Measurements from ENCODE around the gene PTPRD. TPM values are rescaled to one million over a fixed set of nuclear protein-coding genes. Genes with fewer than 3 reads are reported as not detected.

PTPRD gene
- total and polyA plus RNA-seq, 2 donors (not counting 1 experiment from before 2014, with no cell fraction given): 0.35 to 4.8 TPM

- no peak for TF ChIP-seq EZH2 (IDR thresholded peaks at IDR 0.05; ENCODE audit: low read length, missing control alignments)
- Histone ChIP-seq H4K20me1 (ENCODE audit: control insufficient read depth, extremely low read depth, insufficient read depth, low read length) (no peaks in the 10 kb centered on the region), H3K4me1 (ENCODE audit: control insufficient read depth, extremely low read depth, insufficient read depth, low read length) (no peaks in the 10 kb centered on the region), H3K27me3 (ENCODE audit: control insufficient read depth, insufficient read depth, low read length) (no peaks in the 10 kb centered on the region), H3K4me3 (replicated peaks in 1 of 4; ENCODE audit: control extremely low read depth in 1 of 4, insufficient read depth in 1 of 4, low read depth in 3 of 4, low read length in 4 of 4) (no peak overlapping the region), H3K4me2 (ENCODE audit: extremely low read depth, insufficient read depth, low read length) (no peak overlapping the region), H3K79me2 (ENCODE audit: control insufficient read depth, insufficient read depth, low read length) (no peaks in the 10 kb centered on the region), H3K27ac (ENCODE audit: insufficient read depth, low read length) (no peak overlapping the region), H2AFZ (ENCODE audit: low read length) (no peak overlapping the region), H3K36me3 (ENCODE audit: control insufficient read depth, insufficient read depth, low read length) (no peaks in the 10 kb centered on the region), H3K9ac (ENCODE audit: insufficient read depth, low read length) (no peak overlapping the region), H3K9me3 (ENCODE audit: control insufficient read depth, insufficient read depth, low read depth, low read length) (no peaks in the 10 kb centered on the region)
- no peak for DNase-seq (ENCODE audit: low read depth in 2 of 2)
These were observed 2038.0 kb downstream of the PTPRD start for GRCh38 chr9:8574846-8575245.

GRCh38 chr9:8572209-8572608 lies 2040.6 kb downstream of the PTPRD start:
- H3K36me3 ChIP-seq (ENCODE audit: control insufficient read depth, insufficient read depth, low read length): no peaks in the 10 kb centered on the region
- no peak overlapping the region for H3K4me3 ChIP-seq (replicated peaks in 1 of 4; ENCODE audit: control extremely low read depth in 1 of 4, insufficient read depth in 1 of 4, low read depth in 3 of 4, low read length in 4 of 4)
- no peak overlapping the region for H3K27ac ChIP-seq (ENCODE audit: insufficient read depth, low read length)
- no peaks in the 10 kb centered on the region for H3K27me3 ChIP-seq (ENCODE audit: control insufficient read depth, insufficient read depth, low read length)
- TF ChIP-seq CTCF (conservative IDR thresholded peaks at IDR 0.05 in 1 of 2, IDR thresholded peaks at IDR 0.05 in 1 of 2; ENCODE audit: low read depth in 1 of 2, low read length in 2 of 2) (no peak), EZH2 (IDR thresholded peaks at IDR 0.05; ENCODE audit: low read length, missing control alignments) (no peak)
- H3K4me2 ChIP-seq (ENCODE audit: extremely low read depth, insufficient read depth, low read length): no peak overlapping the region
- no peak overlapping the region for H3K9ac ChIP-seq (ENCODE audit: insufficient read depth, low read length)
- H3K79me2 ChIP-seq (ENCODE audit: control insufficient read depth, insufficient read depth, low read length): no peaks in the 10 kb centered on the region
- H3K9me3 ChIP-seq (ENCODE audit: control insufficient read depth, insufficient read depth, low read depth, low read length): no peaks in the 10 kb centered on the region
- no peak overlapping the region for H2AFZ ChIP-seq (ENCODE audit: low read length)
- no peaks in the 10 kb centered on the region for H3K4me1 ChIP-seq (ENCODE audit: control insufficient read depth, extremely low read depth, insufficient read depth, low read length)
- no peaks in the 10 kb centered on the region for H4K20me1 ChIP-seq (ENCODE audit: control insufficient read depth, extremely low read depth, insufficient read depth, low read length)
- no peak for DNase-seq (ENCODE audit: low read depth in 2 of 2)

GRCh38 chr9:8571643-8572042 lies 2041.2 kb downstream of the PTPRD start:
- Histone ChIP-seq H4K20me1 (ENCODE audit: control insufficient read depth, extremely low read depth, insufficient read depth, low read length) (no peaks in the 10 kb centered on the region), H3K36me3 (ENCODE audit: control insufficient read depth, insufficient read depth, low read length) (no peaks in the 10 kb centered on the region), H3K4me3 (replicated peaks in 1 of 4; ENCODE audit: control extremely low read depth in 1 of 4, insufficient read depth in 1 of 4, low read depth in 3 of 4, low read length in 4 of 4) (no peak overlapping the region), H3K4me1 (ENCODE audit: control insufficient read depth, extremely low read depth, insufficient read depth, low read length) (no peaks in the 10 kb centered on the region), H3K9me3 (ENCODE audit: control insufficient read depth, insufficient read depth, low read depth, low read length) (no peaks in the 10 kb centered on the region), H3K4me2 (ENCODE audit: extremely low read depth, insufficient read depth, low read length) (no peak overlapping the region), H3K9ac (ENCODE audit: insufficient read depth, low read length) (no peak overlapping the region), H3K27ac (ENCODE audit: insufficient read depth, low read length) (no peak overlapping the region), H3K79me2 (ENCODE audit: control insufficient read depth, insufficient read depth, low read length) (no peaks in the 10 kb centered on the region), H2AFZ (ENCODE audit: low read length) (no peak overlapping the region), H3K27me3 (ENCODE audit: control insufficient read depth, insufficient read depth, low read length) (no peaks in the 10 kb centered on the region)
- TF ChIP-seq EZH2 (IDR thresholded peaks at IDR 0.05; ENCODE audit: low read length, missing control alignments) (no peak), CTCF (conservative IDR thresholded peaks at IDR 0.05 in 1 of 2, IDR thresholded peaks at IDR 0.05 in 1 of 2; ENCODE audit: low read depth in 1 of 2, low read length in 2 of 2) (no peak)
- DNase-seq (ENCODE audit: low read depth in 2 of 2): no peak

Measured in fibroblast of lung (primary cell).